ENCODE data around the gene GAA.

GAA gene

DNA sequence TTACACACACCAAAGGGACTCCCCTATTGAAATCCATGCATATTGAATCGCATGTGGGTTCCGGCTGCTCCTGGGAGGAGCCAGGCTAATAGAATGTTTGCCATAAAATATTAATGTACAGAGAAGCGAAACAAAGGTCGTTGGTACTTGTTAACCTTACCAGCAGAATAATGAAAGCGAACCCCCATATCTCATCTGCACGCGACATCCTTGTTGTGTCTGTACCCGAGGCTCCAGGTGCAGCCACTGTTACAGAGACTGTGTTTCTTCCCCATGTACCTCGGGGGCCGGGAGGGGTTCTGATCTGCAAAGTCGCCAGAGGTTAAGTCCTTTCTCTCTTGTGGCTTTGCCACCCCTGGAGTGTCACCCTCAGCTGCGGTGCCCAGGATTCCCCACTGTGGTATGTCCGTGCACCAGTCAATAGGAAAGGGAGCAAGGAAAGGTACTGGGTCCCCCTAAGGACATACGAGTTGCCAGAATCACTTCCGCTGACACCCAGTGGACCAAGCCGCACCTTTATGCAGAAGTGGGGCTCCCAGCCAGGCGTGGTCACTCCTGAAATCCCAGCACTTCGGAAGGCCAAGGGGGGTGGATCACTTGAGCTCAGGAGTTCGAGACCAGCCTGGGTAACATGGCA is 2.2 kb downstream of the GAA start:
- TF ChIP-seq, protein P1, sequence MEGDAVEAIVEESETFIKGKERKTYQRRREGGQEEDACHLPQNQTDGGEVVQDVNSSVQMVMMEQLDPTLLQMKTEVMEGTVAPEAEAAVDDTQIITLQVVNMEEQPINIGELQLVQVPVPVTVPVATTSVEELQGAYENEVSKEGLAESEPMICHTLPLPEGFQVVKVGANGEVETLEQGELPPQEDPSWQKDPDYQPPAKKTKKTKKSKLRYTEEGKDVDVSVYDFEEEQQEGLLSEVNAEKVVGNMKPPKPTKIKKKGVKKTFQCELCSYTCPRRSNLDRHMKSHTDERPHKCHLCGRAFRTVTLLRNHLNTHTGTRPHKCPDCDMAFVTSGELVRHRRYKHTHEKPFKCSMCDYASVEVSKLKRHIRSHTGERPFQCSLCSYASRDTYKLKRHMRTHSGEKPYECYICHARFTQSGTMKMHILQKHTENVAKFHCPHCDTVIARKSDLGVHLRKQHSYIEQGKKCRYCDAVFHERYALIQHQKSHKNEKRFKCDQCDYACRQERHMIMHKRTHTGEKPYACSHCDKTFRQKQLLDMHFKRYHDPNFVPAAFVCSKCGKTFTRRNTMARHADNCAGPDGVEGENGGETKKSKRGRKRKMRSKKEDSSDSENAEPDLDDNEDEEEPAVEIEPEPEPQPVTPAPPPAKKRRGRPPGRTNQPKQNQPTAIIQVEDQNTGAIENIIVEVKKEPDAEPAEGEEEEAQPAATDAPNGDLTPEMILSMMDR (IDR thresholded peaks at IDR 0.05; ENCODE audit: borderline replicate concordance, control extremely low read depth, extremely low read depth, insufficient read depth, missing control alignments): no peak
- in situ Hi-C loops (cut with MboI; ENCODE audit: low sequenced_read_pairs, unreplicated experiment): no loop called here
- no peak for DNase-seq (ENCODE audit: low spot score)

DNA sequence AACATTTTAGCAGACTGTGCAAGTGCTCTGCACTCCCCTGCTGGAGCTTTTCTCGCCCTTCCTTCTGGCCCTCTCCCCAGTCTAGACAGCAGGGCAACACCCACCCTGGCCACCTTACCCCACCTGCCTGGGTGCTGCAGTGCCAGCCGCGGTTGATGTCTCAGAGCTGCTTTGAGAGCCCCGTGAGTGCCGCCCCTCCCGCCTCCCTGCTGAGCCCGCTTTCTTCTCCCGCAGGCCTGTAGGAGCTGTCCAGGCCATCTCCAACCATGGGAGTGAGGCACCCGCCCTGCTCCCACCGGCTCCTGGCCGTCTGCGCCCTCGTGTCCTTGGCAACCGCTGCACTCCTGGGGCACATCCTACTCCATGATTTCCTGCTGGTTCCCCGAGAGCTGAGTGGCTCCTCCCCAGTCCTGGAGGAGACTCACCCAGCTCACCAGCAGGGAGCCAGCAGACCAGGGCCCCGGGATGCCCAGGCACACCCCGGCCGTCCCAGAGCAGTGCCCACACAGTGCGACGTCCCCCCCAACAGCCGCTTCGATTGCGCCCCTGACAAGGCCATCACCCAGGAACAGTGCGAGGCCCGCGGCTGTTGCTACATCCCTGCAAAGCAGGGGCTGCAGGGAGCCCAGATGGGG is 3.1 kb downstream of the GAA start:
- no peak for DNase-seq (ENCODE audit: low spot score)
- in situ Hi-C loops (cut with MboI; ENCODE audit: low sequenced_read_pairs, unreplicated experiment): no loop called here
- TF ChIP-seq, protein P1 (IDR thresholded peaks at IDR 0.05; ENCODE audit: borderline replicate concordance, control extremely low read depth, extremely low read depth, insufficient read depth, missing control alignments): no peak

DNA sequence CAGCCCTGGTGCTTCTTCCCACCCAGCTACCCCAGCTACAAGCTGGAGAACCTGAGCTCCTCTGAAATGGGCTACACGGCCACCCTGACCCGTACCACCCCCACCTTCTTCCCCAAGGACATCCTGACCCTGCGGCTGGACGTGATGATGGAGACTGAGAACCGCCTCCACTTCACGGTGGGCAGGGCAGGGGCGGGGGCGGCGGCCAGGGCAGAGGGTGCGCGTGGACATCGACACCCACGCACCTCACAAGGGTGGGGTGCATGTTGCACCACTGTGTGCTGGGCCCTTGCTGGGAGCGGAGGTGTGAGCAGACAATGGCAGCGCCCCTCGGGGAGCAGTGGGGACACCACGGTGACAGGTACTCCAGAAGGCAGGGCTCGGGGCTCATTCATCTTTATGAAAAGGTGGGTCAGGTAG is 3.6 kb downstream of the GAA start:
- TF ChIP-seq, protein P1 (IDR thresholded peaks at IDR 0.05; ENCODE audit: borderline replicate concordance, control extremely low read depth, extremely low read depth, insufficient read depth, missing control alignments): no peak
- in situ Hi-C loops (cut with MboI; ENCODE audit: low sequenced_read_pairs, unreplicated experiment): no loop called here
- no peak for DNase-seq (ENCODE audit: low spot score)

DNA sequence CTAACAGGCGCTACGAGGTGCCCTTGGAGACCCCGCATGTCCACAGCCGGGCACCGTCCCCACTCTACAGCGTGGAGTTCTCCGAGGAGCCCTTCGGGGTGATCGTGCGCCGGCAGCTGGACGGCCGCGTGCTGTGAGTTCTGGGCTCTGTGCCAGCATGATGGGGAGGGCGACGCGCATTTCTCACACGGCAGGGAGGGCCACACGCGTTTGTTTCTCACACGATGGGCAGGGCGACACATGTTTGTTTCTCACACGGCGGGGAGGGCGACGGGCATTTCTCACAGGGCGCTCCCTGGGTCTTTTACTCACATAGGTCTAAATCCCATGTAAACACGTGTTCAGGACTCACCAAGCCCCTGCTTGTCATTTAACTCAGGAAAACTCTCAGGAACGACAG is 4.4 kb downstream of the GAA start:
- TF ChIP-seq, protein P1 (IDR thresholded peaks at IDR 0.05; ENCODE audit: borderline replicate concordance, control extremely low read depth, extremely low read depth, insufficient read depth, missing control alignments): no peak
- in situ Hi-C loops (cut with MboI; ENCODE audit: low sequenced_read_pairs, unreplicated experiment): no loop called here
- DNase-seq (ENCODE audit: low spot score): no peak

DNA sequence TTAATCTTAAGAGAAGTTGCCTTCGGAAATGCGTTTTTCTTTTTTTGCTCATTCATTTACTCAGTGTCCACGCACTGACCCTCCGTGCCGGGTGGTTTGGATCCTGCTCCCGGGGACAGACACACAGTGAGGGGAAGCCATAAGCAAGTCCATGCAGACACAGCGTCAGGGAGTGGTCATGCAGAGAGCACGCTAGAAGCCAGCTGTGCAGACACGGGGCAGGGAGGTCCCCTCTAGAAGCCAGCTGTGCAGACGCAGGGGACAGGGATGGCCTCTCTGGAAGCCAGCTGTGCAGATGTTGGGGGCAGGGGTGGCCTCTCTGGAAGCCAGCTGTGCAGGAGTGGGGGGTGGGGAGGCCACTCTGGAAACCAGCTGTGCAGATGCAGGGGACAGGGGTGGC is 4.8 kb downstream of the GAA start:
- in situ Hi-C loops (cut with MboI; ENCODE audit: low sequenced_read_pairs, unreplicated experiment): no loop called here
- no peak for DNase-seq (ENCODE audit: low spot score)
- TF ChIP-seq, protein P1 (IDR thresholded peaks at IDR 0.05; ENCODE audit: borderline replicate concordance, control extremely low read depth, extremely low read depth, insufficient read depth, missing control alignments): no peak

DNA sequence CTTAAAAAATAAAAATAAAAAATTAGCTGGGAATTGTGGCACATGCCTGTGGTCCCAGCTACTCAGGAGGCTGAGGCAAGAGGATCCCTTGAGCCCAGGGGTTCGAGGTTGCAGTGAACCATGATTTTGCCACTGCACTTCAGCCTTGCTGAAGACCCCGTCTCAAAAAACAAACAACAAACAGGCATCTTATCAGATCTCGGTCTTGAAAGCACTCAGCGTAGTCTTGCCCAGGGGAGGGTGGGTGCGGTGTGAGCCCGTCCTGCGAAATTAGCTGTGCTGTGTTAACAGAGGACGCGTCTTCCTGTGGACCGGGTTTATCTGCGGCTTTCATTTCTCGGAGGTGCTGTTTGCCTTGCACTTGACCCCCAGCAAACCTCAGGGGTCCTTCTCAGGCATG is 5.4 kb downstream of the GAA start:
- TF ChIP-seq, protein P1 (IDR thresholded peaks at IDR 0.05; ENCODE audit: borderline replicate concordance, control extremely low read depth, extremely low read depth, insufficient read depth, missing control alignments): no peak
- no peak for DNase-seq (ENCODE audit: low spot score)
- in situ Hi-C loops (cut with MboI; ENCODE audit: low sequenced_read_pairs, unreplicated experiment): no loop called here
